ENCODE measurements around the gene RHOT1.
"Not testable (repeated sequence)": the region's sequence is repeated elsewhere in the genome, so short reads cannot be mapped to it uniquely, and the experiment has no call there.

The RHOT1 gene

DNA sequence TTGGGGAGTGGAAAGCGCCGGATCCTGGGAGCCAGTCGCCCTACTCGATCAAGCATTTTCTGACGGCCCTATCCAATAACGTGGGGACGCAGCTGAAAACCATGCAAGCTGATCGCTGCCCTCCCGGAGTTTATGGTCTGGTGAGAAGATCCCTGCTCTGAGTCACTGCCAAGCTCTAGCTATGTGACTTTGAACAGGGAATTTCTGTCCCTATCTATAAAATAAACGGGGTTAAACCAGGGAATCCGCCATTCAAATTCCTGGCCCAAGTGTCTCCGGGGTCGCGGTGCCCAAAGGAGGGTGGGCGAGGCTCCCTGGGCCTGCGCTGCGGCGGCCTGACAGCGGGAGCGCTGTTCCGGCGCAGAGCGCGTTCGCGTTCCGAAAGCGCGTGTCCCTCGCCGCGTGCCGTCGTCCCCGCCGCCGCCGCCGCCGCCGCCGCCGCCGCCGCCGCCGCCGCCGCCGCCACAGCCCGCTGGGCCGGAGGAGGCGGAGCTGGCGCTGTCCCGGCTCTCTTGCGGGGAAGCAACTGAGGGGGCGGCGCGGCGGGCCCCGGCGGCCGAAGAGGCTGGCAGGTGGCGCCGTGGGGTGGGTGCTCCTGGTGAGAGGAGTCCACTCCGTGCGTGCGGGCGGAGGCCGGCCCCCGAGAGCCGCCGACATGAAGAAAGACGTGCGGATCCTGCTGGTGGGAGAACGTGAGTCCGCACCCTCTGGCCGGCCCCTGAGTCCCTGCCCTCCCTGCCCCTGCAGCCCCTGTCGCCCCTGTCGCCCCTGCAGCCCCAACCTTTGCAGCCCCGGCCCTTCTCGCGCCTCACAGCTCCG is at the start of gene RHOT1:
RHOT1 (plus strand) TSS at position 465 of the 819 bp plus-strand sequence; CDS start at position 656, 191 bp downstream.
- peak; percentile 77 for DNase-seq
- Mint-ChIP-seq H3K4me3 (peak within 1 kb of the TSS; percentile 98), H3K36me3 (ENCODE audit: low read depth) (no peaks in the 10 kb centered on the region), H3K27me3 (no peaks in the 10 kb centered on the region), H3K27ac (peak within 1 kb of the TSS; percentile 89), H3K4me1 (peaks cover 30% of the 10 kb centered on the region), H3K9me3 (no peaks in the 10 kb centered on the region)
- ATAC-seq, result peak; percentile 70

DNA sequence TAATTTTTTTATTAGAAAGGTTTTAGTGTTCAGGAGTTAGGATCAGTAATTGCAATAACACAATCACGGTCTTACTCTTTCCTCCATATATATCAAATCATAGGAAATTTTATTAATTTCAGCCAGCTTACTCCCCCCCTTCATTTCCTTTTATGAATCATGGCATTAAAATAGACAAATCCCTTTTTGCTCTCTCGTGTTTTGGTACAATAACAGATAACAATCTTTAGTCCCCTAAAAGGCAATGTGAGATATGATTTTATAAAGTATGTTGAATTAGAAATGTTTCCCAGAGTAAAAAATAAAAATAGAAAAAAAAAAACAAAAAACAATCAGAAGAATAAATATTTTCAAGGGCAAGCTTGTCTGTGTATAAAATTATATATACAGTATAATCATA is 42.6 kb upstream of the RHOT1 start:
- no peak overlapping the region for H3K27ac Mint-ChIP-seq
- H3K27me3 Mint-ChIP-seq, result no peaks in the 10 kb centered on the region
- no peaks in the 10 kb centered on the region for H3K9me3 Mint-ChIP-seq
- DNase-seq (no peak), ATAC-seq (no peak)
- peaks cover 12% of the 10 kb centered on the region for H3K4me1 Mint-ChIP-seq
- no peaks in the 10 kb centered on the region for H3K36me3 Mint-ChIP-seq (ENCODE audit: low read depth)
- H3K4me3 Mint-ChIP-seq, result no peak overlapping the region

DNA sequence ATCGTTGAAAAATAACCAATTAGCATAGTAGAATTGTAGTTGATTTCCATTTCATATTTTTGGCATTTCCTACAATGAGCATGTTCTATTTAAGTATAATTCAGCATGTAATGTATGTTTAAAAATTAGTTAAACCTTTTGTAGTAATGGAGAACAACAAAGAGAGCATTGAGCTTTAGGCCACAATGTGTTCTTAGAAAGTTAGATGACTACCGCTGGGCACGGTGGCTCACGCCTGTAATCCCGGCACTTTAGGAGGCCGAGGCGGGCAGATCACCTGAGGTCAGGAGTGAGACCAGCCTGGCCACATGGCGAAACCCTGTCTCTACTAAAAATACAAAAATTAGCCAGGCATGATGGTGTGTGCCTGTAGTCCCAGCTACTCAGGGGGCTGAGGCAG is 42.0 kb upstream of the RHOT1 start:
- not testable (repeated sequence) for DNase-seq; H3K27me3 Mint-ChIP-seq; H3K27ac Mint-ChIP-seq; H3K36me3 Mint-ChIP-seq (ENCODE audit: low read depth); H3K4me3 Mint-ChIP-seq; ATAC-seq; H3K9me3 Mint-ChIP-seq
- peaks cover 14% of the 10 kb centered on the region for H3K4me1 Mint-ChIP-seq

DNA sequence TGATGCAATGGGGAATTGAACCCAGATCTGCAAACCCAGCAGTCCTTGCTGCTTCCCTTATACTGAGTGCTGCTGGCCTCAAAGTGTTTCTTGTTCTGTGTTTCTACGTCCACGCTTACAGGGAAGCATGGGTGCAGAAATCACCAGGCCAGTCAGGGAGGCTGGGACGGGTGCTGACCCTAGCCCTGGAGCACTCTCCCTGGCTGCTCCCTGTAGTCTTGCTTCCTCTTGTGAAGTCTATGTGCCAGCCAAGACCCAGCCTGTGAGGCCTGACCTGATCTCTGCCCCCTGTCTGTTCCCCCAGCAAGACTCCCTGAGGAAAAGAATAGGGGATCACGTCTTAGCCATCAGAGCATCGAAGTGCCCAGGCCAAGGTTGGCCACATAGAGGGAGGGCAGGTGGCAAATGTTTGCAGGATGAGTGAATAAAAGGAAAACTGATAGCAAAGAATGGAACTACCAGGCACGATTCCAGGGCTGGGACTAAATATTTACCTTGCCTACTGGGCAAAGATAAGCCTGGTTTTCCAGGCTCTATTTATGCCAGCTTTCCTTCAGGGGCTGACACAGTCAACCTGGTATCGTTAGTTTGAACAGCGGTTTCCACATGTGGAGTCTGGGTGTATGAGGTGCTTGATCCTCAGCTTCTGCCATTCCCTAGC is 41.2 kb upstream of the RHOT1 start:
- no peak for DNase-seq
- no peaks in the 10 kb centered on the region for H3K9me3 Mint-ChIP-seq
- no peak overlapping the region for H3K27ac Mint-ChIP-seq

GRCh38 chr17:32102172-32102571 is 40.1 kb upstream of the RHOT1 start:
- Mint-ChIP-seq H3K4me1 (peaks cover 20% of the 10 kb centered on the region), H3K36me3 (ENCODE audit: low read depth) (no peaks in the 10 kb centered on the region), H3K9me3 (no peaks in the 10 kb centered on the region), H3K4me3 (no peak overlapping the region), H3K27ac (no peak overlapping the region), H3K27me3 (no peaks in the 10 kb centered on the region)
- DNase-seq (no peak), ATAC-seq (no peak)

More for the DNA sequence above, 41.2 kb upstream of the RHOT1 start:
- no peaks in the 10 kb centered on the region for H3K27me3 Mint-ChIP-seq
- peaks cover 15% of the 10 kb centered on the region for H3K4me1 Mint-ChIP-seq
- H3K36me3 Mint-ChIP-seq (ENCODE audit: low read depth), result no peaks in the 10 kb centered on the region
- no peak for ATAC-seq
- no peak overlapping the region for H3K4me3 Mint-ChIP-seq

- Mint-ChIP-seq H3K27me3 (no peaks in the 10 kb centered on the region), H3K9me3 (no peaks in the 10 kb centered on the region), H3K36me3 (ENCODE audit: low read depth) (no peaks in the 10 kb centered on the region), H3K4me1 (peaks cover 25% of the 10 kb centered on the region), H3K27ac (no peak overlapping the region), H3K4me3 (no peak overlapping the region)
- no peak for DNase-seq
- ATAC-seq, result no peak
Observed at GRCh38 chr17:32102646-32103186, 39.6 kb upstream of the RHOT1 start.

- H3K4me1 Mint-ChIP-seq, result peaks cover 27% of the 10 kb centered on the region
- no peak overlapping the region for H3K27ac Mint-ChIP-seq
- no peak overlapping the region for H3K4me3 Mint-ChIP-seq
- ATAC-seq, result no peak
- H3K36me3 Mint-ChIP-seq (ENCODE audit: low read depth), result no peaks in the 10 kb centered on the region
- DNase-seq, result no peak
- no peaks in the 10 kb centered on the region for H3K9me3 Mint-ChIP-seq
- H3K27me3 Mint-ChIP-seq, result no peaks in the 10 kb centered on the region
Observed at GRCh38 chr17:32103476-32104113, 38.7 kb upstream of the RHOT1 start.

GRCh38 chr17:32104158-32104557 is 38.1 kb upstream of the RHOT1 start:
- Mint-ChIP-seq H3K36me3 (ENCODE audit: low read depth) (no peaks in the 10 kb centered on the region), H3K27me3 (no peaks in the 10 kb centered on the region), H3K4me3 (no peak overlapping the region), H3K27ac (peak overlapping the region; percentile 8), H3K4me1 (peaks cover 27% of the 10 kb centered on the region), H3K9me3 (no peaks in the 10 kb centered on the region)
- ATAC-seq (no peak), DNase-seq (no peak)

- H3K9me3 Mint-ChIP-seq; H3K36me3 Mint-ChIP-seq (ENCODE audit: low read depth); H3K27me3 Mint-ChIP-seq; DNase-seq; ATAC-seq: not testable (repeated sequence)
- H3K4me3 Mint-ChIP-seq, result peak overlapping the region; percentile 43
- peaks cover 27% of the 10 kb centered on the region for H3K4me1 Mint-ChIP-seq
- H3K27ac Mint-ChIP-seq, result peak overlapping the region; percentile 49
Observed at GRCh38 chr17:32106471-32106981, 35.8 kb upstream of the RHOT1 start.

- H3K36me3 Mint-ChIP-seq (ENCODE audit: low read depth); ATAC-seq; H3K27ac Mint-ChIP-seq; H3K9me3 Mint-ChIP-seq; H3K4me3 Mint-ChIP-seq; DNase-seq; H3K27me3 Mint-ChIP-seq: not testable (repeated sequence)
- H3K4me1 Mint-ChIP-seq, result peaks cover 27% of the 10 kb centered on the region
Observed at GRCh38 chr17:32107194-32107593, 35.1 kb upstream of the RHOT1 start.

DNA sequence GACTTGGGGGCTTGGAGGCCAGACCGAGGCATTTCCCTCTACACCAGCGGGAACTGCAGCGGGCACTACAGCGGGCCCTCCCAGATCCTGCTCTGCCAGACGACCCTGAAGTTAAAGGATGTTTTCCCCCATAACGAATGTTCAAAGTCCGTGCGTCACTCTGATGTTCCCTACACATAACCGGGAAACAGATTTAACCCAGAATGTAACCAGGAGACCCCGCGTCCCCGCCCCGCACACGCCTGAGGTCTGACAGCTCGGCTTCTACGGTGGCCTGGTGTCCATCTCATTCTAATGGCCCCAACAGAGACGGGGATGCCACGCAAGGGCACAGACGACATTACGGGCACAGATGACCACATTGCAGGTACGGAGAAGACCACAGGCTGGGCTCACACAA is 31.7 kb upstream of the RHOT1 start:
- no peak overlapping the region for H3K27ac Mint-ChIP-seq
- no peaks in the 10 kb centered on the region for H3K9me3 Mint-ChIP-seq
- H3K4me1 Mint-ChIP-seq, result peaks cover 18% of the 10 kb centered on the region
- no peaks in the 10 kb centered on the region for H3K27me3 Mint-ChIP-seq
- no peak overlapping the region for H3K4me3 Mint-ChIP-seq
- ATAC-seq, result no peak
- DNase-seq, result no peak
- no peaks in the 10 kb centered on the region for H3K36me3 Mint-ChIP-seq (ENCODE audit: low read depth)

DNA sequence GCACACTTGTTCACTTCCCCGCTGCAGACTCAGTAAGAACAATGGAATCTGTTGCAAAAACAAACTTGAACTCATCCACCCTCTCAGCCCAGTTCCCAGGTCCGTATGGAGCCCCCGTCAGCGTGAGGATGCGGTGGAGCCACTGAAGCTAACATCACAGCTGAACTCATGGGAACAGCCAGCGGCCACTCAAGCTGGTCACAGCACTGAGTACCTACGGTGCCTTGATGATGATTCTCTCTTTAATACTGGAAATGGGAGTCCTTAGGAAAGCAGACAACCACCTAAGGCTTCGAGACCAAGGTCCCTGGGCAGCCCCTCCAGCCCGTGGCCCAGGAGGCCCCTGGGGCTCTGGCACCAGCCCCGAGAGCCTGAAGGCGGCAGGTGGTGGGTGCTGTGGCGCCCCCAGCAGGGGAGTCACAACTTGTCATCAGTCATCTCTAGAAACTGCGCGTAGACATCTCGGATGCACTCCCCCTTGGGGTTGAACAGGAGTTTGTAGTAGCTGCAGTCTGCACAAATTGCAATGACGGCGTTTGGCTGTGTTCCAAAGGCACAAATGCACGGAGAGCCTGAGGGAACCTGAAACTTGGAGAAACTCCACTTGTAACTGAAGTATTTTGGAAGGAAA is 31.0 kb upstream of the RHOT1 start:
- Mint-ChIP-seq H3K4me1 (peaks cover 17% of the 10 kb centered on the region), H3K4me3 (no peak overlapping the region), H3K36me3 (ENCODE audit: low read depth) (no peaks in the 10 kb centered on the region), H3K27me3 (no peaks in the 10 kb centered on the region), H3K9me3 (no peaks in the 10 kb centered on the region), H3K27ac (no peak overlapping the region)
- DNase-seq (peak; percentile 22), ATAC-seq (peak; percentile 46)

DNA sequence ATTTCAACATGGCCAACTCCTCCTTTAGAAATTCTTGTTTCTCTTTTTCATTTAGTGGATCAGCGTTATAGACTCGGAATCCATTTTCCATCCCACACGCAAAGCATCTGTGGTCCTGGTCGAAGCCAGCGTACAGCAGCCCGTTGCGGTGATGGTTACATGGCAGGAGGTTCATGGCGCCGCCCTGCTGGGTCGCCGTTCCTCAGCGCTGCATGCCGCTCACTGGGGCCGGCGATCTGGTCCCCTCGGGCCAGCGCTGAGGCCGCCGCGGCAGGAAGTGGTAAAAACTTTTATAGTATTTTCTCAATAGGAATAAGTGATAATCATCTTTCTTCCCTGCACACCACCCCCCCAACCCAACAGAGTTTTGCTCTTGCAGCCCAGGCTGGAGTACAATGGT is 29.9 kb upstream of the RHOT1 start:
- Mint-ChIP-seq H3K27me3 (no peaks in the 10 kb centered on the region), H3K36me3 (ENCODE audit: low read depth) (no peaks in the 10 kb centered on the region), H3K4me3 (no peak overlapping the region), H3K27ac (no peak overlapping the region), H3K9me3 (no peaks in the 10 kb centered on the region), H3K4me1 (peaks cover 13% of the 10 kb centered on the region)
- no peak for DNase-seq
- ATAC-seq, result no peak

- Mint-ChIP-seq H3K27ac (no peak overlapping the region), H3K4me1 (peaks cover 14% of the 10 kb centered on the region), H3K9me3 (no peaks in the 10 kb centered on the region), H3K27me3 (no peaks in the 10 kb centered on the region), H3K4me3 (no peak overlapping the region), H3K36me3 (ENCODE audit: low read depth) (no peaks in the 10 kb centered on the region)
- DNase-seq (no peak), ATAC-seq (no peak)
Observed at GRCh38 chr17:32114536-32114935, 27.8 kb upstream of the RHOT1 start.
